Esophagus squamous epithelium (tissue), 4 donors: ENCODE measurements around the gene CDC40.

ENCODE experiments used
- POLR2A ChIP-seq, 4 donors: fragments of 450-650 bp; IDR thresholded peaks; one replicate each; pipeline ENCODE4 v1.6.1; 2017; ENCODE audit warnings: antibody characterized with exemption in 4 of 4, mild to moderate bottlenecking in 4 of 4, moderate library complexity in 3 of 4
- TF ChIP-seq, protein P1 (sequence below), 6 experiments: fragments of 450-650 bp in 4 of 6; fragments of 200-600 bp in 2 of 6; sonication (generic) in 2 of 6; IDR thresholded peaks; one replicate each; pipeline ENCODE4 v1.5.1; 2016 to 2019; ENCODE audit warnings: antibody characterized with exemption in 6 of 6, mild to moderate bottlenecking in 4 of 6, moderate library complexity in 4 of 6

DNA sequence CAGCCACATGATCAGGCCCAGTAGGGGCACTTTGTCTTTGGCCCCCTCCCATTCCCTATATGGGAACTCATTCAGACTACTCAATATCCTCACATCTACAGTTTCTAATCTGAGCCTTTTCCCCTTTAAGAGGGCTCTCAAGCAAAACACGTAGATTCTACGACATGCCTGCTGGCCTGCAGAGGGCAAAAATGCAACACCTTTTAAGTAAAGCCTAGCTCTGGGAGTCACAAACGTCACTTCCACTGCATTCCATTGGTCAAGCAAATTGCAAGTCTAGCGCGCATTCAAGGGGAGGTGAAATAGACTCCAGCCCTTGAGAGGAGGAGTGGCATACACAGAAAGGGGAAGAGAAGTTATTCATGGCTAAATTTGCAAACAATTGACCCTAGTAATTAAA is 70.6 kb downstream of the CDC40 start:
- TF ChIP-seq POLR2A (IDR thresholded peaks at IDR 0.05): no peak
- TF ChIP-seq, protein P1, sequence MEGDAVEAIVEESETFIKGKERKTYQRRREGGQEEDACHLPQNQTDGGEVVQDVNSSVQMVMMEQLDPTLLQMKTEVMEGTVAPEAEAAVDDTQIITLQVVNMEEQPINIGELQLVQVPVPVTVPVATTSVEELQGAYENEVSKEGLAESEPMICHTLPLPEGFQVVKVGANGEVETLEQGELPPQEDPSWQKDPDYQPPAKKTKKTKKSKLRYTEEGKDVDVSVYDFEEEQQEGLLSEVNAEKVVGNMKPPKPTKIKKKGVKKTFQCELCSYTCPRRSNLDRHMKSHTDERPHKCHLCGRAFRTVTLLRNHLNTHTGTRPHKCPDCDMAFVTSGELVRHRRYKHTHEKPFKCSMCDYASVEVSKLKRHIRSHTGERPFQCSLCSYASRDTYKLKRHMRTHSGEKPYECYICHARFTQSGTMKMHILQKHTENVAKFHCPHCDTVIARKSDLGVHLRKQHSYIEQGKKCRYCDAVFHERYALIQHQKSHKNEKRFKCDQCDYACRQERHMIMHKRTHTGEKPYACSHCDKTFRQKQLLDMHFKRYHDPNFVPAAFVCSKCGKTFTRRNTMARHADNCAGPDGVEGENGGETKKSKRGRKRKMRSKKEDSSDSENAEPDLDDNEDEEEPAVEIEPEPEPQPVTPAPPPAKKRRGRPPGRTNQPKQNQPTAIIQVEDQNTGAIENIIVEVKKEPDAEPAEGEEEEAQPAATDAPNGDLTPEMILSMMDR (IDR thresholded peaks at IDR 0.05): no peak
